ENCODE measurements around the gene C11orf98.
A peak's percentile ranks its signal among the peaks of the same experiment; 100 is the strongest.
"Not testable (repeated sequence)": the region's sequence is repeated elsewhere in the genome, so short reads cannot be mapped to it uniquely, and the experiment has no call there.

Gene C11orf98

GRCh38 chr11:62621027-62621566 lies 43.9 kb downstream of the C11orf98 start:
- TF ChIP-seq POLR2AphosphoS5 (IDR thresholded peaks at IDR 0.05; ENCODE audit: low read depth, low read length), result no peak
- TF ChIP-seq TAF1 (IDR thresholded peaks at IDR 0.05; ENCODE audit: borderline replicate concordance, low read depth, low read length), result no peak
- TF ChIP-seq POLR2A (IDR thresholded peaks at IDR 0.05; ENCODE audit: low read depth, low read length), result no peak
- FAIRE-seq (peak; percentile 50), DNase-seq (ENCODE audit: insufficient read length) (no peak)

- FAIRE-seq; DNase-seq (ENCODE audit: insufficient read length): not testable (repeated sequence)
Measured at GRCh38 chr11:62616957-62617356, 48.1 kb downstream of the C11orf98 start.

GRCh38 chr11:62615521-62615920 lies 49.5 kb downstream of the C11orf98 start:
- DNase-seq (ENCODE audit: insufficient read length) (no peak), FAIRE-seq (no peak)
- TF ChIP-seq POLR2AphosphoS5 (IDR thresholded peaks at IDR 0.05; ENCODE audit: low read depth, low read length), result no peak
- no peak for TF ChIP-seq TAF1 (IDR thresholded peaks at IDR 0.05; ENCODE audit: borderline replicate concordance, low read depth, low read length)
- no peak for TF ChIP-seq POLR2A (IDR thresholded peaks at IDR 0.05; ENCODE audit: low read depth, low read length)

DNA sequence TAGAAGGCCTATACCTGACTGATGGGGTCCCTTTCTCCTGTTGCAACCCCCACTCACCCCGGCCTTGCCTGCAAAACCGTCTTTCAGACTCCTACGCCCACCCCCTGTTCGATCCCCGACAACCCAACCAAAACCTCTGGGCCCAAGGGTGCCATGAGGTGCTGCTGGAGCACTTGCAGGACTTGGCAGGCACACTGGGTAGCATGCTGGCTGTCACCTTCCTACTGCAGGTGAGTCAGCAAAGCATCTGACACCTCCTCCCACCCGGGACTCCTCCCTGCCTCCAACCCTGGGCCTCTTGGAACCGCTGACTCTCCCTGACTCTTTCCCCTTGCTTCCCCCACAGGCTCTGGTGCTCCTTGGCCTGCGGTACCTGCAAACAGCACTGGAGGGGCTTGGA lies 50.7 kb downstream of the C11orf98 start:
- DNase-seq (ENCODE audit: insufficient read length) (no peak), FAIRE-seq (no peak)
- TF ChIP-seq TAF1 (IDR thresholded peaks at IDR 0.05; ENCODE audit: borderline replicate concordance, low read depth, low read length) (no peak), POLR2A (IDR thresholded peaks at IDR 0.05; ENCODE audit: low read depth, low read length) (no peak), POLR2AphosphoS5 (IDR thresholded peaks at IDR 0.05; ENCODE audit: low read depth, low read length) (no peak)

GRCh38 chr11:62613291-62613778 lies 51.7 kb downstream of the C11orf98 start:
- TF ChIP-seq POLR2AphosphoS5 (IDR thresholded peaks at IDR 0.05; ENCODE audit: low read depth, low read length) (no peak), POLR2A (IDR thresholded peaks at IDR 0.05; ENCODE audit: low read depth, low read length) (no peak), TAF1 (IDR thresholded peaks at IDR 0.05; ENCODE audit: borderline replicate concordance, low read depth, low read length) (no peak)
- DNase-seq (ENCODE audit: insufficient read length), result no peak
- no peak for FAIRE-seq
